Stomach (tissue), 9 donors: ENCODE measurements around the gene STK32C. TPM values are rescaled to one million over a fixed set of nuclear protein-coding genes. Genes with fewer than 3 reads are reported as not detected.
A peak's percentile ranks its signal among the peaks of the same experiment; 100 is the strongest.

Experiments used
- DNase-seq, 2 donors: peaks; one replicate each; pipeline versions ENCODE4 v3.0.0 to v3.0.0-alpha.2; 2013 to 2019
- H3K27ac ChIP-seq, 5 donors: fragments of 200-600 bp in 4 of 5; sonication (generic) in 4 of 5; one replicate each; pipeline ENCODE4 v1.5.1; 2013 to 2019; ENCODE audit warnings: mild to moderate bottlenecking in 1 of 5, moderate library complexity in 1 of 5
- H3K27me3 ChIP-seq, 3 donors: fragments of 200-600 bp; sonication (generic); one replicate each; pipeline ENCODE4 v1.5.1; 2017 to 2019; ENCODE audit warnings: mixed run types in 1 of 3
- H3K36me3 ChIP-seq, 4 donors: fragments of 200-600 bp; sonication (generic); 1 replicate in 3 of 4; 2 replicates in 1 of 4; pipeline ENCODE4 v1.5.1; 2016 to 2019
- H3K4me1 ChIP-seq, 4 donors: fragments of 200-600 bp; sonication (generic); one replicate each; pipeline ENCODE4 v1.5.1; 2016 to 2019
- H3K4me3 ChIP-seq, 4 donors: fragments of 200-600 bp; sonication (generic) in 3 of 4; one replicate each; pipeline ENCODE4 v1.5.1; 2016 to 2019; ENCODE audit warnings: mild to moderate bottlenecking in 1 of 4
- H3K9me3 ChIP-seq, 4 donors: fragments of 200-600 bp; sonication (generic); one replicate each; pipeline ENCODE4 v1.5.1; 2016 to 2019
- EP300 ChIP-seq: sonication (generic); formaldehyde crosslinking; IDR thresholded peaks from one replicate; pipeline ENCODE4 v1.6.1; 2017; ENCODE audit warnings: antibody characterized with exemption
- POLR2A ChIP-seq, 4 donors: fragments of 450-650 bp; IDR thresholded peaks; one replicate each; pipeline ENCODE4 v1.6.1; 2016; ENCODE audit warnings: antibody characterized with exemption in 4 of 4, control low read depth in 2 of 4, mild to moderate bottlenecking in 1 of 4, moderate library complexity in 1 of 4
- POLR2AphosphoS5 ChIP-seq, 3 donors: sonication (generic); formaldehyde crosslinking; IDR thresholded peaks; one replicate each; pipeline ENCODE4 v1.6.1; 2016; ENCODE audit warnings: antibody characterized with exemption in 3 of 3
- WGBS, 5 donors: extraction: QIAGEN DNeasy Blood & Tissue Kit in 3 of 5; methylation state at CpG; one replicate each; pipeline versions ENCODE4 v1.1.5 to v1.1.7; 2013 to 2018; 5-methylcytosine and 5-hydroxymethylcytosine counted together
- intact Hi-C: fragments of 100-400 bp; cut with DNase I; formaldehyde crosslinking; loops from one replicate; pipeline ENCODE4 v1.15.1; 2023; ENCODE audit warnings: low total_unique reads
- polyA plus RNA-seq, 3 donors: library from polyadenylated mRNA; stranded (reverse); fragments of 200-250 nt; gene quantifications; one replicate each; pipeline ENCODE4 v1.2.3, GENCODE V29; 2013
- total RNA-seq, 5 donors: library from RNA; depleted of rRNA; stranded (reverse); fragments of >200 nt; gene quantifications; one replicate each; pipeline versions ENCODE4 v1.1.0 to v1.2.3, GENCODE V29; 2014 to 2016
- TF ChIP-seq, protein P1 (sequence below), 7 experiments: fragments of 450-650 bp in 4 of 7; fragments of 200-600 bp in 3 of 7; sonication (generic) in 3 of 7; IDR thresholded peaks; one replicate each; pipeline ENCODE4 v1.5.1; 2016 to 2019; ENCODE audit warnings: antibody characterized with exemption in 7 of 7, control low read depth in 2 of 7, mild to moderate bottlenecking in 1 of 7
- donor health status: healthy with polysubstance abuse.
- donor health status: Bipolar disorder and iron deficiency.
- donor health status: healthy.

STK32C gene
- total and polyA plus RNA-seq, 8 donors = 1.6 to 71.0 (median 7.9) TPM; not detected in 1

DNA sequence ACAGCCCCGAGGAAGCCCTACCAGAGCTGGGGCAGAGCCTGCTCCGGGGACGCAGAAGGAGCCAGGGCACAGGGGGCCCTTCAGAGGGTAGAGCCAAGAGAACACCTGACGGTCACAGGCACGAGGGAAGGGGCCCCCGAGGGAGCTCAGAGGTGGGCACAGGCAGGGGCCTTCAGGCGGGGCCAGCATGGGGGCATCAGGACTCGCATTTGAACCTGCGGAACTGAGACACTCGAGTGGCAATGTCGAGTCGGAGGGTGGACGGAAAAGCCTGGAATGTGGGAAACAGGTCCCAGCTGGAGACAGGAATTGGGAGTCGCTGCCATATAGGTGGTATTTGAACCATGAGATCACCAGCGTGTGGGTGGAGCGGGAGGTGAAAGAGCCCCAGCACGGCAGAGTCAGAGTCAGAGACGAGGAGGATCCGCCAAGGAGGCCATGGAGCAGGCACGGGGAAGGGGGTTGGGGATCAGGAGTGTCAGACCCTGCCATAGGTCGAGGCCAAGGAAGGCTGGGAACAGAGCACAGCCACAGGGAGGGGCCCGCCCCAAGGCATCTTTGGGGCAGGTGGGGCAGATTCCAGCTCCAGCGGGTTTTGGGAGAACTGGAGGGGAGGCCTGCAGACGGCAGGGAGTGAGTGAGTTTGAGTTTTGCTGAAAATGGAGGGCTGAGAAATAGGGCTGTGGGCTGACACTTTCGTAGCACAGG lies 13.8 kb downstream of the STK32C start:
- Histone ChIP-seq H3K27me3 (peaks cover 0 to 13% (median 0%) of the 10 kb centered on the region in 3 donors), H3K4me1 (peaks cover 0 to 13% (median 7%) of the 10 kb centered on the region in 4 donors), H3K36me3 (no peaks in the 10 kb centered on the region), H3K4me3 (no peak overlapping the region), H3K27ac (peak overlapping the region in 1 of 5 donors; percentile 62), H3K9me3 (peaks cover 0 to 11% (median 6%) of the 10 kb centered on the region in 4 donors)
- DNase-seq = no peak
- WGBS, 5 donors = 71 to 82% (median 75%) methylated on average over 25 of the region's 25 CpGs
- no peak for TF ChIP-seq EP300
- TF ChIP-seq POLR2A (IDR thresholded peaks at IDR 0.05) = no peak
- TF ChIP-seq, protein P1, sequence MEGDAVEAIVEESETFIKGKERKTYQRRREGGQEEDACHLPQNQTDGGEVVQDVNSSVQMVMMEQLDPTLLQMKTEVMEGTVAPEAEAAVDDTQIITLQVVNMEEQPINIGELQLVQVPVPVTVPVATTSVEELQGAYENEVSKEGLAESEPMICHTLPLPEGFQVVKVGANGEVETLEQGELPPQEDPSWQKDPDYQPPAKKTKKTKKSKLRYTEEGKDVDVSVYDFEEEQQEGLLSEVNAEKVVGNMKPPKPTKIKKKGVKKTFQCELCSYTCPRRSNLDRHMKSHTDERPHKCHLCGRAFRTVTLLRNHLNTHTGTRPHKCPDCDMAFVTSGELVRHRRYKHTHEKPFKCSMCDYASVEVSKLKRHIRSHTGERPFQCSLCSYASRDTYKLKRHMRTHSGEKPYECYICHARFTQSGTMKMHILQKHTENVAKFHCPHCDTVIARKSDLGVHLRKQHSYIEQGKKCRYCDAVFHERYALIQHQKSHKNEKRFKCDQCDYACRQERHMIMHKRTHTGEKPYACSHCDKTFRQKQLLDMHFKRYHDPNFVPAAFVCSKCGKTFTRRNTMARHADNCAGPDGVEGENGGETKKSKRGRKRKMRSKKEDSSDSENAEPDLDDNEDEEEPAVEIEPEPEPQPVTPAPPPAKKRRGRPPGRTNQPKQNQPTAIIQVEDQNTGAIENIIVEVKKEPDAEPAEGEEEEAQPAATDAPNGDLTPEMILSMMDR (IDR thresholded peaks at IDR 0.05) = no peak
- intact Hi-C loops = no loop called here

DNA sequence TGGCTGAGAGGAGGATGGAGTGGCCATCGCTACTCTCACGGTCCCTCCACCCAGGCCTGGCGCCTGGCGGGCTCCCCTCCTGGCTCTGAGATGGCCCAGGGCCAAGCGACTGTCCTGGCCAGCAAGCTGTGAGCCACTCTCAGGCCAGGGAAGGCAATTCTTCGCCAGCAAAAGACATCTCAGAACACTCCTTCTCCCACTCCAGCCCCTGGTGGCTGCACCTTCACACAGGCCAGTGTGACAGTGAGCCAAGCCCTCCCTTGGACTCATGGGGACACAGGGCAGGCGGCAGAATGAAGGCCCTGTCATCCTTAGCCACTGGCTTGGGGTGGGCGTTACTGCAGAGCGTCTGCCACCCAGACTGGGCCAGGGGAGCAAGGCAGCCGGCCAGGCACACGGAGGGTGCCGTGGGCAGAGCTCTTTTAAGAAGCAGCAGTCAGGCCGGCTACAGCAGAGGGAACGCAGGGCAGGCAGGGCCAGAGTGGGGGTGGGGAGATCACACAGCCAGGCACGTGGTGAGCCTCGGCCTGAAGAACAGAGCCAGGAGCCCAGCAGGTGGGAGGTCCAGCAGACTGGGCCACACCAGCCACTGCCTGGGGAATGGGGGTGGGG lies 14.4 kb downstream of the STK32C start:
- Histone ChIP-seq H3K4me3 (no peak overlapping the region), H3K4me1 (peaks cover 0 to 13% (median 7%) of the 10 kb centered on the region in 4 donors), H3K36me3 (no peaks in the 10 kb centered on the region), H3K9me3 (peaks cover 0 to 15% (median 13%) of the 10 kb centered on the region in 4 donors), H3K27ac (peak overlapping the region in 1 of 5 donors; percentile 62), H3K27me3 (peaks cover 0 to 13% (median 0%) of the 10 kb centered on the region in 3 donors)
- intact Hi-C loops = no loop called here
- 42 to 64% (median 58%) methylated on average over 16 of the region's 16 CpGs for WGBS, 5 donors
- DNase-seq = peak in 1 of 2 donors; percentile 54
- no peak for TF ChIP-seq EP300
- TF ChIP-seq POLR2AphosphoS5 (IDR thresholded peaks at IDR 0.05) = no peak
- TF ChIP-seq, protein P1 (IDR thresholded peaks at IDR 0.05) = no peak
- no peak for TF ChIP-seq POLR2A (IDR thresholded peaks at IDR 0.05)

DNA sequence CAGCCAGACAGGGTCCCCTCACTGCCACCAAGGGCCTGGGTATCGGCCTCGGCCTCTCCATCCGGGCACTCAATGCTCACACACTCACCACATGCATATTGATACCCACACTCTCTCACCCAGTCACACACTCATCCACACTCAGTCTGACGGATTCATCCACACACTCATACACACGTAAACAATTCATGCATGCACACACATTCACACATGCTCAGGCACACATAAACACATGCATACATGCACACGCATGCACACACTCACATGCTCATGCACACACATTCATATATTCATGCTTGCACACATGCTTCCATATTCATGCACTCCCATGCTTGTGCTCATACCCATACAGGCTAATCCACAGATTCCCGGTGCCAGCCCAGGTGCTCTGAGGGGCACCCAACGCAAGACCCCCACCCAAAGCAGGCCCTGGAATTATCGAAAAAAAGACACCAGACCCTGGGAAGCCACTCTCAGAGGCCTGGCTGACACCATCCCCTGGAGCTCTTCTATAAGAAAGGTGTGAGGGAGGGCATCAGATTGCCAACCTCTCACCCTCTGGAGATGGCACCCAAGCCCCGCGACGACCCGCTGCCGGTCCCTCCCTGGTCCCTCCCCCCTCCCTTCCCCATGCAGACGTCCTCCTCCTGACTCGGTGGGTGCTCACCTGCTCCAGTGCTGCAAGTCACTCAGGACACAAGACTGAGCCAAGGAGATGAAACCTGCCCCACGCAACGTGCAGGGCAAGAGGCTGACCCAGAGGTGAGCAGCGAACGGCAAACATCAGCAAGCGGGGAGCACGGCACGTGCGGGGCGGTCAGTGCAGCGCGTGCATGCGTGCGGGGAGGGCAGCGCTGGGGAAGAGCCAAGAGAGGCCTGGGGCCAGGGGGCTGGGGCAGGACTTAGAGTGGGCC lies 15.2 kb downstream of the STK32C start:
- TF ChIP-seq POLR2AphosphoS5 (IDR thresholded peaks at IDR 0.05) (no peak), EP300 (no peak), POLR2A (IDR thresholded peaks at IDR 0.05) (no peak)
- TF ChIP-seq, protein P1 (IDR thresholded peaks at IDR 0.05) = no peak
- H3K4me1 ChIP-seq = peaks cover 0 to 13% (median 7%) of the 10 kb centered on the region in 4 donors
- H3K27me3 ChIP-seq = peaks cover 0 to 13% (median 0%) of the 10 kb centered on the region in 3 donors
- H3K9me3 ChIP-seq = peaks cover 0 to 16% (median 14%) of the 10 kb centered on the region in 4 donors
- H3K36me3 ChIP-seq = no peaks in the 10 kb centered on the region
- peak overlapping the region in 1 of 5 donors; percentile 62 for H3K27ac ChIP-seq
- intact Hi-C loops = no loop called here
- WGBS, 5 donors = 75 to 89% (median 86%) methylated on average over 30 of the region's 30 CpGs
- no peak overlapping the region for H3K4me3 ChIP-seq
- peak in 1 of 2 donors; percentile 40 for DNase-seq

DNA sequence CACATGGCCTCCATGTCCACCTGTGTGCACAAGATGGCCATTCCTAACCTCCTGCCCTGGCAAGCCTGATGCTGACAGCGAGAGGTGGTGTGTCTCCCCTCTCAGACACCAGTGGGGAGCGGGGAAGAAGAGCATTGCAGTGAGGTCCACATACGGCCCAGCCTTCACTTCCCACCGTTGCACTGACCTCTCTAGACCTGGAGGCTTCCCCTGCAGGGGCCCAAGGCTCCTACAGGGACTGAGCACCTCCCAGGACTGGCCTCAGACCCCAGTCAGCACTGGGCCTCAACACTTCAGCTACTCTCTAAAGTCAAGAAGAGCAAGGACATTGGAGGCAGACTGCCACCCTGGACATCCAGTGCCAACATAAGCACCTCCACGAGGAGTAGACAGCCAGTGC lies 15.9 kb downstream of the STK32C start:
- no peak for DNase-seq
- Histone ChIP-seq H3K4me3 (no peak overlapping the region), H3K27me3 (peaks cover 0 to 7% (median 0%) of the 10 kb centered on the region in 3 donors), H3K27ac (no peak overlapping the region), H3K4me1 (peaks cover 0 to 13% (median 7%) of the 10 kb centered on the region in 4 donors), H3K36me3 (no peaks in the 10 kb centered on the region), H3K9me3 (peaks cover 0 to 16% (median 14%) of the 10 kb centered on the region in 4 donors)
- intact Hi-C loops = no loop called here
- WGBS, 5 donors = 74 to 87% (median 82%) methylated on average over 4 to 5 of the region's 5 CpGs
- TF ChIP-seq EP300 (no peak), POLR2A (IDR thresholded peaks at IDR 0.05) (no peak), POLR2AphosphoS5 (IDR thresholded peaks at IDR 0.05) (no peak)
- TF ChIP-seq, protein P1 (IDR thresholded peaks at IDR 0.05) = no peak
